Measurements from ENCODE around the gene SLC6A7.

The SLC6A7 gene

DNA sequence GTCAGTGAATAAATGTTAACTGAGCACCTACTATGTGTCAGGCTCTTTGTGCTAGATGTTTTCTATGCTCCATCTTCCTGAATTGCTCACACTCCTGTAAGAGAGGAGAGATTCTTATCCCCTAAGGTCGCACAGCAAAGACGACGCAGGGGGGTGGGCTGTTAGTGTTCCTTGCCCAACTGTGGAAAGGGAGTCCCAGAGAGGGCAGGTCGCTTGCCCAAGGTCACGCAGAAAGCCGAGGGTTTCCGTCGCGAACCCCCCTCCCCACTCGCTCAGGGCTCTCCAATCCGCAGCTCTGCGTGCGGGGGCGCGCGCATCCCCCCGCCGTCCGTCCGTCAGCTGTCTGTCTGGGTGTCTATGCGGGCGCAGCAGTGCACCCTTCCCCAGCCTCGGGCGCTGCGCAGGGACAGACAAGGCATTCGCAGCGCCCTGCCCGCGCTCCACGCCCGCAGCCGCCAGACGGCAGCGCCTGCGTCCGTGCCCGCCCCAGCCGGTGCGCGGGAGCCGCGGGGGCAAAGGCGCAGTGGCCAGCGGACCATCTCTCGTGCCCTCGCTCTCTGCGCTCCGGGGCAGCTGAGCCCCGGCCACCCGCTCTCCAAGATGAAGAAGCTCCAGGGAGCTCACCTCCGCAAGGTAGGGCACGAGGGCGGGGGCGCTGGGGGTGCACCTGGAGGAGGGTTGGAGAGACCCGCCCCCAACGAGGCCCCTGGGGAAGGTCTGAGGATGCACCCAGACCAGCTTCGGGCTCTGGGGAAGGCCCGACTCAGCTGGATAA lies at the start of gene SLC6A7:
TSS of gene SLC6A7 (plus strand) at position 335 of the 775 bp plus-strand sequence. CDS start at position 601, 266 bp downstream.
- no peak for FAIRE-seq

DNA sequence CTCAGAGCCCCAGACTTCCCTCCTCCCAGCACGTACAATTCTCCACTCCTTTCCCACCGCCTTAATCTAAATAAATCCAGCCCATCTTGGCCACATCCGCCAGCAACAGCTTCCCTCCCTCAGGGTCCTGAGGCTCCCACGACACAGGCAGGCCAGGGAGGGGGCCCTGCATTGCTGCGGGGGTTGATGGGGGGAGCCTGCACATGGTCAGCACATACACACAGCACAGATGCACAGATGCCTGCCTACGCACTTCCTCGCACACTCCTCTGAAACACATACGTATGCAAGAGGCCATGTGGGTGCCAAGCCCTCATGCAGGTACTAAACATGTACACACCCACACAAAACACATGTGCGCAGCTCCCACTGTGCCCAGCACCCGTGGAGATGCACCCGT lies 49.0 kb upstream of the SLC6A7 start:
- no peak for FAIRE-seq

DNA sequence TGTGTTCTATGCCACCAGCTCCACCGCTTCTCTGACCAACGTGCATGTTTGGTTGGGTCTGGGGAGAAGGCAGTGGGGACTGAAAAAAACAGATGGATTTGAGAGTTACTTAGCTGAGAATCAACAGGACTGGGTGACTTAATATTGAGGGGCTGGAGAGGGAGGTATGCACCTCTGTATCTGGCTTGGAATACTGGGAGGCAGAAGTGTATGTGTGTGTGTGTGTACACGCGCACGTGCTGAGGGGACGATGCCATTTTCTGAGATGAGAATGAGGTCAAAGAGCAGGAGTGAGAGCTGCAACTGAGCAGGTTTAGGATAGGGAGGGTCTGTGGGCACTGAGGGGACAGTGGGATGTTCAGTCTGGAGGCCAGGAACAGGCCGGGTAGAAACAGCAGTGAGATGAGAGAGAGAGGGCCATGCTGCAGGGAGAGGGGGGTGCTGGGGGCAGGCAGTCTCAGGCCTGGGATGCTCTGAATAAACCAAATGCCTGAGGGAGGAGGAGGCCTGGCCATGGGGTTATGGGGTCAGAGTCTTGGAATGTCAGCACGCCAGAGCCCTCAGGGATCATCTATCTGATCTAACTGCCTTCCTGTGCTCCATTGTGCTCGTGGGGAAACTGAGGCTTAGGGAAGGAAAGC lies 48.2 kb upstream of the SLC6A7 start:
- no peak for FAIRE-seq

DNA sequence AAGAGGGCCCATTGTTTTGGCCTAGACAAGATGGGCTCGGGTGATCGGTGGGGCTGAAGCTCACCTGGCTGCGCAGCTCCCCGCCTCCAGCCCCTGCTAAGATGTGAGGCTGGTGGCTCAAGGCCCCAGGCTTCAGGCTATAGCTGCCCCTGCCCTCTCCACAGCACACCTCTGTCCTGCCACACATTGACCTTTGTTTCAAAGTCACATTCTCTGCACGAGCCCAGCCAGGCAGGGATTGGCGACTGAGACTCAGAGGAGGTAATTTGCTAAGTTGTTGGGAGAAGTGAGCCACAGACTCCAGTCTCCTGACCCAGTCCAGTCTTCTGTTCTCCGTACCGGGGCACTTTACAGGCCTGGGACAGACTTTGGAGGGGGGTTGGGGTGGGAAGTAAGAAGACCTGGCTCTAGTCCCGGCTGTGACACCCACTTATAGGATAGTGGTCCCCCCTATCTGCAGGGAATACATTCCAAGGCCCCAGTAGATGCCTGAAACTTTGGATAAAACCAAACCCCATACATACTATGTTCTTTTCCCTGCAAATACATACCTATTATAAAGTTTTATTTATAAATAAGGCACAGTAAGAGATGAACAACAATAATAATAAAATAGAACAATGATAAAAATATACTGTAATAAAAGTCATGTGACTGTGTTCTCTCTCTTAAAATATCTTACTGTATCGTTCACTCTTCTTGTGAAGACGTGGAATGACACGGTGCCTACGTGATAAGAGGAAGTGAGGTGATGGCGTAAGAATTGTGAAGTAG lies 47.5 kb upstream of the SLC6A7 start:
- FAIRE-seq, result no peak

DNA sequence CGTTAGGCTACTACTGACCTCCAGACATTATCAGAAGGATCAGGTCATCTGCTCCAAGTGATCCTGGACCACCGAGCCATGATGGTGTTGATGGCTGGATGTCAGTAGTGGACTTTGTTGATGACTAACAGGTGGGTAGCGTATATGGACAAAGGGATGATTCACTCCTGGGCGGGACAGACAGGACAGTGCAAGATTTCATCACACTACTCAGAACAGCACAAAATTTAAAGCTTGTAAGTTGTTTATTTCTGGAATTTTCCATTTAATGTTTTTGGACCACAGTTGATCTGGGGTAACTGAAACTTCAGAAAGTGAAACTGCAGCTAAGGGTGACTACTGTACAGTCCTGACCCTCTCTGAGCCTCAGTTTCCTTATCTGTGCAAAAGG lies 46.9 kb upstream of the SLC6A7 start:
- FAIRE-seq, result no peak

DNA sequence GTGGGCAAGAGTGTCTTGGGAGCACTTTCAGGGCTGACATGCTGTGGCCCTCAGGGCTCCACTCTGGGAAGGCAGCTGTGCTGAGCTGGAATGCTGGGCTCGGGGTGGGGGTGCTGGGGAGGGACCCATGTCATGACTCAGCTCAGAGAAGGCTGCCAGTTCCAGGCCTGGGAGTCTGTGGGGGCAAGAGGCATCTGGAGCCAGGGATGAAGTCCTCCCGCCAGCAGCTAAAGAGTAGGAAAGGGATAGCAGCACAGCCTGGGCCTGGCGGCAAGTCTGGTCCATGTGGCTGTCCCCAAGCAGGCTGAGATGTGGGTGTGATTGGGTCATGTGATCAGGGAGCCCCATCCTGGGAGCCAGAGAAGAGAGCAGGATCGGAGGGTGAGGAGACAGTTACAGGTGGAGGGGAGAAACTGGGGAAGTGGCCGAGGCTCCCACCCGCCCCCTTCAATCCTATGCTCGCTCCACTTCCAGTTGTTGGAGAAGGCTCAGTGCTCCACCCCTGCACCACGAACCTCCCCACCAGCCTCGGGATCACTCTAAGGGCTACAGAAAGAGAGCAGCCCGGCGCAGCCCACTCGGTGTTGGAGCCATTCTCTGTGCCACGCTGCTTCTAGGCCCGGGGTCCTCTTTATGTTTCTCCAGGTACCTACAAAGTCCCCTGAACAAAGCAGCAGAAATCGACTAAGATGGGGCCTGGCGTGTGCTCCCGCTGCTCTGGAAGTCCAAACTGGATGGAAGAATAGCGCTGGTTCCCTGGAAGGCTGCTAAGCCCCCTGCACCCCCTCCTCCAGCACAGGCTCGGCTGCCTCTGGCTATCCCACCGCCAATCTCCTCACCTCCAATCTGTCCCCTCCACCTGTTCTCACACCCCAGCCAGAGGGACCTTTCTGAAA lies 46.3 kb upstream of the SLC6A7 start:
- no peak for FAIRE-seq

DNA sequence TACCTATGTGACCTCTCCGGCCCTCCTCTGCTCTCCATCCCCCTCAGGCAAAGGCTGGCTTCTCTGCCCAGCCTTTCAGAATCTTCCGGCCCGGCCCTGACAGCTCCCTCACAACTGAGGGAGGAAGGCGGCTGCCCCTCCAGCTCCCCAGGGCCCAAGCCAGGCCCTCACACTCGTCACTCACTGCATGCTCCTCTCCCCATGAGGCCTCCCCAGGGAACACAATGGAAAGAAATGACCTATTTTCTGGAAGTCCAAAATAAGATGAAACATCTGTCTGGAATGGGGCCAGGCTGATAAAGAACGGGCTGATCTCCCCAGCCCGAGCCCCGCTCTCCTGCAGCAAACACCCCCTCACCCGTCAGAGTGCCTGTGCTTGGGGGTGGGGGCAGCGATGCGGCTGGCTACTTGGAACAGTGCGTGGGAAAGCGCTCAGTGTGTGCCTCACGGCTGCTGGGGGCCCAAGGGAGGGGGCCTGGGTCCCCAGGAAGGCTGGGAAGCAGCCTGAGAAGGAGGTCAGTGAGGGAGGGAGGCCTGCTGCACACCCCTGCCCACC lies 45.5 kb upstream of the SLC6A7 start:
- no peak for FAIRE-seq

DNA sequence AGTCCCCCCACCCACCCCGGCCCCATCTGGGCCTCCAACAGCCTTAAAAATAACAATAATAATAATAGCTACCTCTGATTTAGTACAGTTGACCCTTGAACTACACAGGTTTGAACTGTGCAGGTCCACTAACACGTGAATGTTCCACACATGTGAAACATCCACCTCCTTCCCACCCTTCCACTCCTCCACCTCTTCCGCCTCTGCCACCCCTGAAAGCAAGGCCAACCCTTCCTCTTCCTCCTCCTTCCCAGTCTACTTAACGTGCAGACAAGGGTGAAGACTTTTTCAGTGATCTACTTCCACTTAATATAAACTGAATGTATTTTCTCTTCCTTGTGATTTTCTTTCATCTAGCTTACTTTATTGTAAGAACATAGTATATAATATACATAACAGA lies 45.0 kb upstream of the SLC6A7 start:
- no peak for FAIRE-seq

DNA sequence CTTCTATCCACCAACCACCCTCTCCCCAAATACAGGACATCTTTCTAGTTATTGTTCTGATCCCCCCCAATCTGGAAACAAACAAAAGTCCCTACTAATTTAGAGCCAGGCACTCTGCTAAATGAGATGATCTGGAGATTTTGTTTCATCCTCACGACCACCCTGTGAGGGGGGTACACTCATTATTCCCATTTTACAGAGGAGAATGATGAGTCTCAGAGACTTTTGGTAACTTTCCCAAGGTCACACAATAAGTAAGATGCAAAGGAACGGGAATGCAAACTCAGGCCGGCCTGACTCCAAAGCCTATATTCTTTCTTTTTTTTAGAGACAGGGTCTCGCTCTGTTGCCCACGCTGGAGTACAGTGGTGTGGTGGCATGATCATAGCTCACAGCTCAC lies 43.6 kb upstream of the SLC6A7 start:
- no peak for FAIRE-seq

DNA sequence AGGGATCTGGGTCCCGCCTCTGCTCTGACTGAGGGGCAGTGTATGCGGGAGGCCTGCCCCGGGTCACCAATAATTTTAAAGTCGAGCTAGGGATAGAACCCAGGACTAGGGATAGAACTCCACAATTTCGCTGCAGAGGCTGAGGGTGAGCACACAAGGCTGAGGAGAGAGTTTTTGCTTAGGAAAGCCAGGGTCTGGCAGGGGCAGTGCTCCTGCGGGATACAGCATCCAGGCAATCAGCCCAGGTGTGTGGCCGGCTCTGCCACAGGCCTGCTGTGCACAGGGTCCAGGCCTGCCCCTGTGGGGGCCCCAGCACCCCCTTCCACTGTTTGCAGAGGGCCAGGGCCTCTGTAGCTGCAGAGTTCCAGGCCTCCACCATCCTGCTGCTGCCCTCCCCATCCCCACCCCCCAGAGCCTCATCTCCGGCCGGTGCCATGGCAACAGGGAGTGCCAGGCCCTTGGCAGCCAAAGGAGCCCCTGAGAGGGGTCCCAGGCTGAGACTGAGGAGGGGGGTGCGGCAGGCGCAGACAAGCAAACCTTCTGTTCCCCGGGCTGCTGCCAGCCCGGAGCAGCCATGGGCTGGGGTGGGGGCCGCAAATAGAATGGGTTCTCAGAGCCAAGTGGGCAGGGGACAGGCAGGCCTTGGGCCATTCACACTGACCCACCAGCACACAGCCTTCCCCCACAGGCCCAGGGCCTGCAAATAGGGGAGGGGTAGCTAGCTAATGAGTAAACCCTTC lies 42.8 kb upstream of the SLC6A7 start:
- no peak for FAIRE-seq

DNA sequence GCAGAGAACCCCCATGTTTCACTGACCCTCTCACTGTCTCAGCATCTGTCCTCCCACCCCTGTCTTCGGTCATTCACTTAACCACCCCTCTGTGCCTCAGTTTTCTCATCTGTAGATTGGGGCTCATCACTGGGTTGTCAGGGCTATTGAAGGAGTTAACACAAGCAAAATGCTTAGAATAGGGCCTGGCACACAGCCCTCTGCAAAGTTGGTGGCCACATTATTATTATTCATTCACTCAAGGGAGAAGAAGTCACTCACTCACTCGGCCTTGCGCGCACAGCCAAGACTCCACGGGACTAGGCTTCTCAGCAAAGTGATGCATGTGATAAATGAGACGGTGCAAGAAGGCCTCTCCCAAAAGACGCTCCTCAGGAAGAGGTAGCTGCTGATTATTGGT lies 42.2 kb upstream of the SLC6A7 start:
- no peak for FAIRE-seq

DNA sequence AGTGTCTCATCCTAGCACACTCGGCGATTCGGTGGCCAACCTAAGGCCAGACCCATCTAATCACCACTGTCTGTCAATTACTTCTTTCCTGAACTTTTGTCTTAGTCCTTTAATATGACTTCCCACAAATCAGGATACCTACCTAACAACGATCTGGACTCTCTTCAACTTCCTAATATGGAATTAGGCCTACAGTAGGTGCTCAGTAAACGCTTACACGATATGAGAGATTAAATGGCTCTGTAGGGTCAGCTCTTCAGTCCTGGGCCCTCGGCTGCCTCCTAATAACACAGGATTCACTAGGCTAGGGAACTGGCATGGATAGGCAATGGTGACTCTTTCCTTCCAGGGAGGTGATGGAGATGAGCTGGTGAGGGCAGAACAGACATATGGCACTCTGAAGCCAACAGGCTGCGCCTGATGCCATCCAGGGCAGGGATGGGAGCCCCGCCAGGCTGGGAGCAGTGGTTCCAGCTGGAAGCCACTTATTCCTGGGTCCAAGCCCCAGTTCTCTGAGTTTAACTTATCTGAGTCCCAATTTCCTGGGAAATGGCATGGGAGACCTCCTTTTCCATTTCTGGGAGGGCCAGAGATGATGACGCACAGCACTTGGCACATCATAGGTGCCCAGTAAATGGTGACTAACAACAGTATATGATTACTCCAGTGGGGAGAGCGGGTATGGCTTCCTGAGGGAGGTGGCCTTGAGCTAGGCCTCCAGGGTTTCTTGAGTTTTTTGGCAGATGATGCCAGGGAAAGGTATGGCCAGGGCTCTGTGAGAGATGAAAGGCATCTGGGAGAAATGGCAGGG lies 41.5 kb upstream of the SLC6A7 start:
- FAIRE-seq, result no peak

DNA sequence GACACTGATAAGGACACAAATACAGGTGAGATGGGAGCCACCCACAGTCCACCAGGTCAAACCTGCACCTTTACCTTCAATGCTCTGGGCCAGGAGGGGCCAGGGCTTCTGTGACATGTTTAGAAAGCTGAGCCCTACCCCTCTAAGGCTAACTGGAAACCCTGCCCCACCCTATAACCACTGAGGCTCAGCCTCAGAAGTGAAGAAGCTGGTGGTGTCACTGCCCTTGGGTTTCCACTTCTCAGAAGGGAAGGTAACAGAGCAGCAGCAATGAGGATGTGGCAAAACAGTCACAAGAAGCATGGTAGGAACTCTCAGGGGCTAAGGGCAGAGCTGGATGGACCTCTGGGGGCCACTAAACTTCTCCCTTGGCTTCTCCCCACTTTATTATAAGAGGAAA lies 40.2 kb upstream of the SLC6A7 start:
- no peak for FAIRE-seq

DNA sequence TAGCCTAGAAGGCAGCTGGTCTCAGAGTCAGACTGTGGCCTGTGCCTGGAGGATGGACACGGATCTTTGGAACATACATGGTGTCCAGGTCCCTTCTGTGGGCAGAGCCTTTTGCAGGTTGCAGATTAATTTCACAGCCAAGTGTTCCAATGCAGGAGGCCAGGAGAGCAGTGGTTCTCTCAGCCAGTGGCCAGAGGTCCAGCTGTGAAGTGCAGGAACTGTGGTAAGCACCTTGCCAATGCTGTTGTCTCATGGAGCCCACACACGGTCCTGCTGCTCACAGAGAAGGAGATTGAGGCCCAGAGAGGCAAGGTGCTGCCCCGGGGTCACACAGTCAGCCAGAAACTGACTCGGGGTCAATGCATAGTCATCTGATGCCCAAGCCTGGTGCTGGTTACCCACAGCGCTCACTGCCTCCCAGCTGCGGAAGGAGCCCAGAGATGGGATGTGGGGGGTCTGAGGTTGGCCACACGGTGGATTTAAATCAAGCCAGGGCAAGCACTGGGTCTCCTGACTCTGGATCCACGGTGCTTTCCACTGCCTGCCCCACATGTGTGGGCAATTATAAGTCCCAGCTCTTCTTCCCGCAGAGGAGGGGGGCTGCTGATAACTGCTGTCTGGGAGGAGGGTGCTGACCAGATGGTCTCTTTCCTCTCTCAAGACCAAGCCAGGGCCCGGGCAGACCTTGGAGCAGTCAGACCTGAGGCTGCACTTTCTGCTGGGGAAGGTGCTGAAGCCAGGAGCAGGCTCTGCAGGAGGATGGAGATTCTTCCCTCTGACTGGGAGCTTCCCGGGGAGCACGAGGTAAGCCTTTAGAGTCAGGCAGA lies 37.0 kb upstream of the SLC6A7 start:
- FAIRE-seq, result no peak

DNA sequence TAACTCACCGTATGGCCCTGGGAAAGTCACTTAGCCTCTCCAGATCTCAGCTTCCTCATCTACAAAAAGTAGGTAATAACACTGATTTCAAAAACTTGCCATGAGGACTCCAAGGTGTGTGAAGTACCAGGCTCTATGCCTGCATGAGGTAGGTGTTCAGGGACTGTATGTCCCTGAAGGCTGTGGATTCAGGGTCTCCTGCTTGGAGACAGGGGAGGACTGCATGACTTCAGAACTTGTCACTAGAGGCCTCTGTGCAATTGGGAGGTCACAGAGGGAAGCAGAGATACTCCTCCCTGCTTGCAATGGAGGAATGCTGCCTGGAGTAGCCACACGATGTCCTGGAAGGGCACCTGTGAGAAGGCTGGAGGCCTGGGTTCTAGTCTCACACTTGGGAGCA lies 36.4 kb upstream of the SLC6A7 start:
- no peak for FAIRE-seq

DNA sequence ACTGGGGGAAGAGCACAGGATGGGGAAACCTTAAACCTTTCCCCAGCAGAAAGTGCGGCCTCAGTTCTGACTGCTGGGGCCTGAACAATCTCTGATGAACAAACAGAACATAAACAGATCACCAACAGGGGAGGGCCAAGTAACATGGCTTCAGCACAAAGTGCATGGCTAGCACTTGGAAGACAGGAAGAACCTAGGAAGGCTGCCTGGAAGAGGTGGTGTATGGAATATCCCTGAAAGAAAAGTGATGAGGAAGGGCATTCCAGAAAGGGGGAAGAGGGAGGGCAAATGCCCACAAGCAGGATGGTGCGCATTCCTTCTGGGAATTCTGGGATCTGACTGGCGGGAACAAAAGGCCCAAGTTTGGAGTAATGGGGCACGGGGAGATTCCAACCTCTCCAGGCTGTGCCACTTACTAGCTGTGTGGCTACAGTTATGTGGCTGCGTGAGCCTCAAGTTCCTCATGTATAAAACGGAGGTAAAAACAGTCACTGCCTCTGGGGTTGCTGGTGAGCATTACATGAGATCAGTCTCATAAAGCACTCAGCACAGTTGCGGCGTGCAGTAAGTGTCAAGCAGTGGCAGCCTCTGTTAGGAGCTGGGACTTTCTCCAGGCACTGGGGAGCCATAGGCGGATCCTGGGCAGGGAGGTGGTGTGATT lies 35.8 kb upstream of the SLC6A7 start:
- no peak for FAIRE-seq

DNA sequence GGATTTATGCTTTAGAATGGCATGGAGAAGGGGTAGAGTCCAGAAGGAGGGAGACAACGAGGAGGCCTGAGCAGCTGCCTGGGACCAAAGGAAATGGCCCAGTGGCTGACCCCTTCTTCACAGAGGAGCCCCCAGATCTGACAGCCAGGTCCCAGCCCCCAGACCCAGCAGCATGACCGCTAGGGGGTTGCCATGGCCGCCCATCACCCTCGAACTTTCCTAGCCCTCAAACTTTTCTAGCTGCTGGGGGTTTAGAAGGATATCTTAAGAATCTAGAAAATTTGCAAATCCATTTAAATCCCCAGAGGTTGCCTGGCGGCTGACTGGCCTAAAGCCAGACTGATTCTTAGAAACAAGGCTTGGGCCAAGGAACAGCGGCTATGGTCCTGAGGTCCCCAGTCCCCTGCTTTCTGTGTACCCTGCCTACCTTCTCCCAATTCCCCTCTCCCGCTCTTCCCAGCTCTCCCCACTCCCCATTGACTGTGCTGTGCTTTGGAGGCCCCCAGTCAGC lies 35.2 kb upstream of the SLC6A7 start:
- FAIRE-seq, result no peak

DNA sequence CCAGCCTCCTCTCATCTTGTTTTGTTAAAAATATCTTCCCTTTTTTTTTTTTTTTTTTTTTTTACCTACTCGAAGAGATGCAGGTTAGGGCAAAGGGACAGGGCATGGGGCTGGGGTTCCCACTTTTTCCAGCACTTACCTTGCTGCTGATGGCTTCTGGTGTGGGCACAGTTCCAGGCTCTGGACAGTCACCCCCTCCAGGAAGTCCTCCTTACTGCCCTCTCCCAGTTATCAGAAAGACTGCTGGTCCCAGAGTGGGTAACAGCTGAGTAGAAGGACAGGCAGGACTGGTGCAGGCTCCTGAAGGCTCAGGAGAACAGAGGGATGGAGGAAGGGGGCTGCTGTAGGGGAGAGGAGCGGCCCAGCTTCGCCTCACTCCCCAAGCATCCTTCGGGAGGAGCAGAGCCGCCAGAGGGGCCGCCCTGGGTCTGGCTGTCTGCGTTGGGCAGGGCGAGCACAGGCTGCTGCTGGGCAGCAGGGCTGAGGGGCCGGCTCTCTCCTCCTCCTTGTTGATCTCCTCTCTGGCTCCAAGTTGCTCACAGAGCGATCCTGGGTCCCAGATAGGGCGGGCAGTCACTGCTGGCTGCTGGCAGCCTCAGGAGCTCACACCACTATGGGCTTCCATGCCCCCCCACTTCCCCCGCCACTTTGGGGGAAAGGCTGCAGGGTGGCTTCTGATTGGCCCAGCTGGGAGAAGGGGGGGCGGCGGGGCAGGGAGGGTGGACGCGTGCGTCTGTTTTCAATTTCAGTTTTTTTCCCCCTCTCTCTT lies 34.4 kb upstream of the SLC6A7 start, which contains the start of gene PDGFRB:
TSS of gene PDGFRB (minus strand) at position 588 of the 769 bp plus-strand sequence. CDS start 18,798 bp downstream, outside the sequence.
- no peak for FAIRE-seq
